Parathyroid adenoma (tissue), 2 donors: ENCODE data around the gene STX7.
"Not testable (repeated sequence)": the region's sequence is repeated elsewhere in the genome, so short reads cannot be mapped to it uniquely, and the experiment has no call there.

Experiments used
- H2AFZ ChIP-seq: fragments of 300-600 bp; sonication (generic); one replicate; pipeline ENCODE4 v1.7.0; 2017; ENCODE audit warnings: antibody characterized with exemption, mild to moderate bottlenecking
- H3K27ac ChIP-seq: fragments of 300-600 bp; sonication (generic); one replicate; pipeline ENCODE4 v1.7.0; 2017
- H3K27me3 ChIP-seq: fragments of 300-600 bp; sonication (generic); one replicate; pipeline ENCODE4 v1.7.0; 2017; ENCODE audit warnings: low read length; ENCODE audit not compliant: control insufficient read depth, insufficient read depth
- H3K36me3 ChIP-seq: fragments of 300-600 bp; sonication (generic); one replicate; pipeline ENCODE4 v1.7.0; 2017; ENCODE audit warnings: low read length; ENCODE audit not compliant: control insufficient read depth, insufficient read depth
- H3K4me1 ChIP-seq: fragments of 300-600 bp; sonication (generic); one replicate; pipeline ENCODE4 v1.7.0; 2017; ENCODE audit warnings: control low read depth
- H3K4me2 ChIP-seq: fragments of 300-600 bp; sonication (generic); one replicate; pipeline ENCODE4 v1.7.0; 2017; ENCODE audit warnings: low read length
- H3K4me3 ChIP-seq: fragments of 300-600 bp; sonication (generic); one replicate; pipeline ENCODE4 v1.7.0; 2017; ENCODE audit warnings: low read depth, low read length
- H3K79me2 ChIP-seq: fragments of 300-600 bp; sonication (generic); one replicate; pipeline ENCODE4 v1.7.0; 2017; ENCODE audit warnings: control low read depth
- H3K9ac ChIP-seq: fragments of 300-600 bp; sonication (generic); one replicate; pipeline ENCODE4 v1.7.0; 2017; ENCODE audit warnings: mild to moderate bottlenecking
- H3K9me3 ChIP-seq: fragments of 300-600 bp; sonication (generic); one replicate; pipeline ENCODE4 v1.7.0; 2017; ENCODE audit warnings: low read length; ENCODE audit not compliant: control insufficient read depth
- CTCF ChIP-seq: fragments of 300-600 bp; sonication (generic); IDR thresholded peaks from one replicate; pipeline ENCODE4 v1.7.0; 2017; ENCODE audit warnings: antibody characterized with exemption, mild to moderate bottlenecking
- donor health status: primary hyperparathyroidism.

Gene STX7

GRCh38 chr6:132544826-132545225 is 31.9 kb upstream of the STX7 start:
- Histone ChIP-seq H3K4me1 (no peaks in the 10 kb centered on the region), H3K27me3 (no peaks in the 10 kb centered on the region), H3K27ac (no peak overlapping the region), H3K4me2 (no peak overlapping the region), H3K9ac (no peak overlapping the region), H3K9me3 (no peaks in the 10 kb centered on the region), H3K79me2 (no peaks in the 10 kb centered on the region), H3K4me3 (no peak overlapping the region), H3K36me3 (no peaks in the 10 kb centered on the region), H2AFZ (no peak overlapping the region)
- TF ChIP-seq CTCF, result no peak

- H2AFZ ChIP-seq, result no peak within 1 kb of the TSS
- no peak within 1 kb of the TSS for H3K4me2 ChIP-seq
- no peaks in the 10 kb centered on the region for H3K79me2 ChIP-seq
- H3K27ac ChIP-seq, result no peak within 1 kb of the TSS
- no peaks in the 10 kb centered on the region for H3K36me3 ChIP-seq
- no peak within 1 kb of the TSS for H3K4me3 ChIP-seq
- no peak for TF ChIP-seq CTCF
- no peaks in the 10 kb centered on the region for H3K27me3 ChIP-seq
- no peaks in the 10 kb centered on the region for H3K4me1 ChIP-seq
- H3K9ac ChIP-seq, result no peak within 1 kb of the TSS
- no peaks in the 10 kb centered on the region for H3K9me3 ChIP-seq
These were observed 25.1 kb upstream of the STX7 start, which contains the start of gene TAAR9 for GRCh38 chr6:132537977-132538376. Gene TAAR9 (plus strand): TSS chr6:132538277. CDS start chr6:132538290, 13 bp downstream.

GRCh38 chr6:132537145-132537544 is 24.2 kb upstream of the STX7 start:
- Histone ChIP-seq H3K4me3 (no peak overlapping the region), H3K9ac (no peak overlapping the region), H3K79me2 (no peaks in the 10 kb centered on the region), H3K4me1 (no peaks in the 10 kb centered on the region), H3K27me3 (no peaks in the 10 kb centered on the region), H2AFZ (no peak overlapping the region), H3K9me3 (no peaks in the 10 kb centered on the region), H3K36me3 (no peaks in the 10 kb centered on the region), H3K4me2 (no peak overlapping the region), H3K27ac (no peak overlapping the region)
- TF ChIP-seq CTCF, result no peak

- not testable (repeated sequence) for H3K36me3 ChIP-seq, H3K79me2 ChIP-seq, H3K9me3 ChIP-seq, H3K27me3 ChIP-seq, H3K4me2 ChIP-seq, H3K27ac ChIP-seq, H3K4me1 ChIP-seq, H2AFZ ChIP-seq, H3K9ac ChIP-seq, H3K4me3 ChIP-seq
These were observed 21.6 kb upstream of the STX7 start for GRCh38 chr6:132534546-132534945.

GRCh38 chr6:132530293-132530974 is 17.5 kb upstream of the STX7 start:
- no peak overlapping the region for H3K9ac ChIP-seq
- peak overlapping the region; percentile 19 for H3K4me3 ChIP-seq
- no peaks in the 10 kb centered on the region for H3K79me2 ChIP-seq
- no peak overlapping the region for H2AFZ ChIP-seq
- H3K9me3 ChIP-seq, result no peaks in the 10 kb centered on the region
- no peaks in the 10 kb centered on the region for H3K4me1 ChIP-seq
- H3K36me3 ChIP-seq, result no peaks in the 10 kb centered on the region
- peak overlapping the region; percentile 34 for H3K4me2 ChIP-seq
- no peak overlapping the region for H3K27ac ChIP-seq
- H3K27me3 ChIP-seq, result no peaks in the 10 kb centered on the region
- peak; percentile 77 for TF ChIP-seq CTCF
